Brain microvascular endothelial cell (primary cell): ENCODE results near the gene ZFR.
"Not testable (repeated sequence)": the region's sequence is repeated elsewhere in the genome, so short reads cannot be mapped to it uniquely, and the experiment has no call there.

ENCODE experiments used
- DNase-seq: peaks from one replicate; pipeline ENCODE4 v3.0.0-alpha.2; 2020
- H3K27ac ChIP-seq: fragments of 250-450 bp; sonication (Bioruptor Pico); 2 replicates; pipeline ENCODE4 v1.5.1; 2020; ENCODE audit warnings: mild to moderate bottlenecking, moderate library complexity
- H3K27me3 ChIP-seq: fragments of 250-450 bp; sonication (Bioruptor Pico); replicated peaks from 2 replicates; pipeline ENCODE4 v1.5.1; 2020; ENCODE audit warnings: mild to moderate bottlenecking
- H3K36me3 ChIP-seq: fragments of 250-450 bp; sonication (Bioruptor Pico); replicated peaks from 2 replicates; pipeline ENCODE4 v1.5.1; 2020; ENCODE audit warnings: mild to moderate bottlenecking
- H3K4me3 ChIP-seq: 2 replicates; pipeline ENCODE4 v1.5.1; 2011; ENCODE audit warnings: low read depth, mild to moderate bottlenecking, control low read depth, low read length, moderate library complexity
- in situ Hi-C: cut with HindIII; loops from 2 replicates; pipeline ENCODE4 v1.10.0; 2017; ENCODE audit warnings: low sequenced_read_pairs, low pct_ligation_motif_present
- TF ChIP-seq, protein P1 (sequence below): IDR thresholded peaks from 2 replicates; pipeline ENCODE4 v1.5.1; 2011; ENCODE audit warnings: low read depth, mild to moderate bottlenecking, moderate library complexity, low read length, control low read depth, inconsistent platforms; ENCODE audit errors: missing control alignments

ZFR gene

DNA sequence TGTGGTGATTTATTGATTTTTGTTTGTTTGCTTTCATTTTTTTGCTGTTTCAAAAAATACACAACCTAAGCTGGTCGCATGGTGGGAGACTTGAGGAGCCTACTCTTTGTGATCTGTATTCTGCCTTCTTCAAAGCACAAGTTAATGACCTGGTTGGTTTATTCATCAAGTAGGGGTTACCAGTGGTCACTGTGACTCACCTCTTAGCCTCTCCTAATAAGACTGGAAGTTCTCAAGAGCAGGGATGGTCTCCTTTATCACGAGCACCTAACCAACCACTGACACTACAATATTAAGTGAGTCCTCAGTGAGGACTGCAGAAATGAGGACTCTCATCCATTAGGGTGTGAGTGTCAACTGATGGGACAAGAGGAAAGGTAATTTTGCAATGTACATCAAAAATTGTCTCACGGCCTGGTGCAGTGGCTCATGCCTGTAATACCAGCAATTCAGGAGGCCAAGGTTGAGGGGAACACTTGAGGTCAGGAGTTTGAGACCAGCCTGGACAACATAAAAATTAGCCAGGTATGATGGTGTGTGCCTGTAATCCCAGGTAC lies 118.2 kb downstream of the ZFR start:
- in situ Hi-C loops = no loop called here
- Histone ChIP-seq H3K36me3 (no peaks in the 10 kb centered on the region), H3K27me3 (no peaks in the 10 kb centered on the region), H3K27ac (no peak overlapping the region), H3K4me3 (no peak overlapping the region)
- peak; percentile 16 for DNase-seq
- TF ChIP-seq, protein P1, sequence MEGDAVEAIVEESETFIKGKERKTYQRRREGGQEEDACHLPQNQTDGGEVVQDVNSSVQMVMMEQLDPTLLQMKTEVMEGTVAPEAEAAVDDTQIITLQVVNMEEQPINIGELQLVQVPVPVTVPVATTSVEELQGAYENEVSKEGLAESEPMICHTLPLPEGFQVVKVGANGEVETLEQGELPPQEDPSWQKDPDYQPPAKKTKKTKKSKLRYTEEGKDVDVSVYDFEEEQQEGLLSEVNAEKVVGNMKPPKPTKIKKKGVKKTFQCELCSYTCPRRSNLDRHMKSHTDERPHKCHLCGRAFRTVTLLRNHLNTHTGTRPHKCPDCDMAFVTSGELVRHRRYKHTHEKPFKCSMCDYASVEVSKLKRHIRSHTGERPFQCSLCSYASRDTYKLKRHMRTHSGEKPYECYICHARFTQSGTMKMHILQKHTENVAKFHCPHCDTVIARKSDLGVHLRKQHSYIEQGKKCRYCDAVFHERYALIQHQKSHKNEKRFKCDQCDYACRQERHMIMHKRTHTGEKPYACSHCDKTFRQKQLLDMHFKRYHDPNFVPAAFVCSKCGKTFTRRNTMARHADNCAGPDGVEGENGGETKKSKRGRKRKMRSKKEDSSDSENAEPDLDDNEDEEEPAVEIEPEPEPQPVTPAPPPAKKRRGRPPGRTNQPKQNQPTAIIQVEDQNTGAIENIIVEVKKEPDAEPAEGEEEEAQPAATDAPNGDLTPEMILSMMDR = no peak

DNA sequence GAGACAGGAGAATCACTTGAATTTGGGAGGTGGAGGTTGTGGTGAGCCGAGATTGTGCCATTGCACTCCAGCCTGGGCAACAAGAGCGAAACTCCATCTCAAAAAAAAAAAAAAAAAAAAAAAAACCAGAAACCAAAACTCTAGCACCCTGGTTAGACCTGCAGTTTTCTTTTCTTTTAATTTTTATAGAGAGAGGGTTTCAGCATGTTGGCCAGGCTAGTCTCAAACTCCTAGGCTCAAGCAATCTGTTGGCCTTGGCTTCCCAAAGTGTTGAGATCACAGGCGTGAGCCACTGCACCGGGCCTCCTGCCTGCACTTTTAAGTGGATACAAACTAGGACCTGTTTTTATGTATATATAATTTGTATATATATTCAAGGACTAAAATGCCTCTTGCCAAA lies 118.9 kb downstream of the ZFR start:
- no peak for DNase-seq
- TF ChIP-seq, protein P1 = no peak
- H3K36me3 ChIP-seq = no peaks in the 10 kb centered on the region
- no peak overlapping the region for H3K27ac ChIP-seq
- in situ Hi-C loops = no loop called here
- H3K27me3 ChIP-seq = no peaks in the 10 kb centered on the region
- no peak overlapping the region for H3K4me3 ChIP-seq

DNA sequence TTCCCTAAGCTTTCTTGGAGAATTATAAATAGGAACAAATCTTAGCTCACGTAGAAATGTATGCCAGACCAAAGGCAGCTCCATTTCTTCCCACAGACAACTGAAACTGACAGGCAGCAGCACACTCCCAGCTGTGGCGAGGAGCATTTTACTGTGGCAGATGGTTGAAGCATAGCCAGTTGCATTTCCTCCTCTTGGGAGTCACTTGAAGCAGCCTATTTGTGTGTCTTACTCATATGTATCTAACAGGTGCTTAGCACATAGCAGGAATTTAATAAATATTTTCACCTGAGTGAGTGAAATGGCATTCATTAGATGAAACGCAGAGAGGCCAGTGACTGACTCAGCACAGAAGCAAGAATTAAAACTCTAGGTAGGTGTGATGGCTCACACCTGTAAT lies 119.5 kb downstream of the ZFR start:
- no peak overlapping the region for H3K4me3 ChIP-seq
- no peak for DNase-seq
- H3K27me3 ChIP-seq = no peaks in the 10 kb centered on the region
- no peaks in the 10 kb centered on the region for H3K36me3 ChIP-seq
- in situ Hi-C loops = no loop called here
- TF ChIP-seq, protein P1 = no peak
- no peak overlapping the region for H3K27ac ChIP-seq

DNA sequence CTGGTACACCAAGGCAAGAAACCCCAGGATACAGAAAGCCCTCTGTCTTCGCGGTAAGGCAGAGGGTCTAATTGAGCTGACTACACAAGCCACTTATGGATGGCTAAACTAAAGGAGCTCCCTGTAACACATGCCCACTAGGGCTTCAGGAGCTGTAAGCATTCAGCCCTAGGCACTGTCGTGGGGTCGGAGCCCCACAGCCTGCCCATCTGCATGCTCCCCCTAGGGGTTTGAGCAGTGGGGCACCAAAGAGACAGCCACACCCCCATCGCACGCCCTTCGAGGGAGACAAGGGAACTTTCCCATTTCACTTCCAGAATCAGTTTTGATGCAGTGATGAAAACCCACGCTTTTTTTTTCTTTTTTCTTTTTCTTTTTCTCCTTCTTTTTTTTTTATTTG lies 120.8 kb downstream of the ZFR start:
- Histone ChIP-seq H3K27ac (no peak overlapping the region), H3K36me3 (no peaks in the 10 kb centered on the region), H3K27me3 (no peaks in the 10 kb centered on the region), H3K4me3 (no peak overlapping the region)
- TF ChIP-seq, protein P1 = no peak
- in situ Hi-C loops = no loop called here
- DNase-seq = no peak

DNA sequence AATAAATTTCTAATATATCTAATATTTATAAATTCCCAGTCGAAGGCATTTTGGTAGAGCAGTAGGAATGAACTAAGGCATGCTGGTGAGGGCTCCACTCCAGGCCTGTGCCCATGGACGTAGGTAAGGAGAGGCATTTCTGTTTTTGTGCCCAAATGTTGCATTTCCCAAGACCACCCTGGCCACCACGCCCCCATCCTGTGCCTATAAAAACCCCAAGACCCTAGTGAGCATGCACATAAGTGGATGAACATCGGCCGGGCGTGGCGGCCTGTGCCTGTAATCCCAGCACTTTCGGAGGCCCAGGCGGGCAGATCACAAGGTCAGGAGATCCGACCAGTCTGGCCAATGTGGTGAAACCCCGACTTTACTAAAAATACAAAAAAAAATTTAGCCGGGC lies 121.7 kb downstream of the ZFR start:
- in situ Hi-C loops = no loop called here
- no peak for DNase-seq
- Histone ChIP-seq H3K27ac (no peak overlapping the region), H3K4me3 (no peak overlapping the region), H3K36me3 (no peaks in the 10 kb centered on the region), H3K27me3 (no peaks in the 10 kb centered on the region)
- TF ChIP-seq, protein P1 = no peak

DNA sequence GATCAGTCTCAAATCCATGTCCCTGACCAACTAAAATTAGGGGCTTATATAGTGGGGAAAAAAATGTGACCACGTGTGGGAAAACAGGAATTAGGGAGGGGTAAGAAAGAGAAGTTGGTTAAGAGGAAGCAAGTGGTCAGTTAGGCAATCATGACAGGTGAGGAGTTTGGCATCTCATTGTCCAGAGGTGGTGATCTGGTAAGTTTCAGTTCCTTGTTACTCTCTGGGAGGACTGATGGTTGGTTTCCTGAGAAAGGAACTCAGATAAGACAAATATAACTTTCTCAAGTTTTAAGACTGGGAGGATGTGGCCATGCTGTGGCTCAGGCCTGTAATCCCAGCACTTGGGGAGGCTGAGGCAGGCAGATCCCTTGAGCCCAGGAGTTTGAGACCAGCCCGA lies 122.8 kb downstream of the ZFR start:
- in situ Hi-C loops, H3K36me3 ChIP-seq, H3K27me3 ChIP-seq, H3K27ac ChIP-seq, H3K4me3 ChIP-seq, DNase-seq: not testable (repeated sequence)
